ENCODE measurements around the gene SLF2.
A peak's percentile ranks its signal among the peaks of the same experiment; 100 is the strongest.
"Not testable (repeated sequence)": the region's sequence is repeated elsewhere in the genome, so short reads cannot be mapped to it uniquely, and the experiment has no call there.

Gene SLF2

GRCh38 chr10:100881556-100882213 lies 31.1 kb upstream of the SLF2 start:
- Histone ChIP-seq H3K9ac (ENCODE audit: low read length in 2 of 2) (no peak overlapping the region), H3K4me3 (ENCODE audit: low read length in 2 of 2) (no peak overlapping the region), H3K4me1 (ENCODE audit: control insufficient read depth, insufficient read depth, low read length) (peaks cover 2% of the 10 kb centered on the region), H3K27me3 (ENCODE audit: control insufficient read depth in 1 of 2, insufficient read depth in 2 of 2, low read length in 2 of 2) (peaks cover 9 to 11% of the 10 kb centered on the region in 2 donors), H3K9me3 (ENCODE audit: control insufficient read depth in 2 of 2, low read length in 2 of 2) (no peaks in the 10 kb centered on the region), H3K36me3 (ENCODE audit: control insufficient read depth in 2 of 2, insufficient read depth in 2 of 2, low read length in 2 of 2) (no peaks in the 10 kb centered on the region), H3K27ac (ENCODE audit: low read length) (no peak overlapping the region)

GRCh38 chr10:100882252-100882651 lies 30.5 kb upstream of the SLF2 start:
- Histone ChIP-seq H3K9ac (ENCODE audit: low read length in 2 of 2) (no peak overlapping the region), H3K9me3 (ENCODE audit: control insufficient read depth in 2 of 2, low read length in 2 of 2) (no peaks in the 10 kb centered on the region), H3K4me1 (ENCODE audit: control insufficient read depth, insufficient read depth, low read length) (peaks cover 3% of the 10 kb centered on the region), H3K27me3 (ENCODE audit: control insufficient read depth in 1 of 2, insufficient read depth in 2 of 2, low read length in 2 of 2) (peaks cover 4 to 8% of the 10 kb centered on the region in 2 donors), H3K27ac (ENCODE audit: low read length) (no peak overlapping the region), H3K36me3 (ENCODE audit: control insufficient read depth in 2 of 2, insufficient read depth in 2 of 2, low read length in 2 of 2) (no peaks in the 10 kb centered on the region), H3K4me3 (ENCODE audit: low read length in 2 of 2) (no peak overlapping the region)

DNA sequence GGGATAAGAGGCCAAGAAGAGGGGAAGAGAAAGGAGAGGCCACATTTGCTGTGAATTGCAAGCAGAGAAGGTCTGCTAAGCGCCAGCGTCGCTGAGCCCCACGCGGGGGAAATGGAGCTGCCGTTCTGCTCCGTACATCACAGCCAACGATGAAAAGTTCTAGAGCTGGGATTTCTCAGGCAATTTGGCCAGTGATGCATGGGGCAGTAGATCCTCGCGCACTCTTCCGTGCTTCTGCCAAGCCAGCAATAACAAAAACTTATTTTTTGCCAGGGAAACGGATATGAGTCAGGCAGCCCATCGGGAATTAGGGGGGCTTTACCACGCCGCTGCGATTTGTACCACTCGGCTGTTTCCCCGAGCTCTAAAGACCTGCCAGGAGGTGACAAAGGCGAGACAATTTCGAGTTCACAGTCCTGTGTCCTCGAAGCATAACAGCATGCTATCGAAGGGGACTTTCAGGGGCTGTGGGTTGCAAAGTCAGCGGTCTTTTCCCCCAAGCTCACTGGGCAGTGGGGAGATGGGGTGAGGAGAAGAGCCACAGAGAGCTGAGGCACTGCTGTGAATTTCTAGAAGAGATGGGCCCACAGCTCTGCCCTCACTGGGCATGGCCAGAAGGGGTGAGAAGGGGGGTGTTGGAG lies 30.0 kb upstream of the SLF2 start:
- no peak overlapping the region for H3K27ac ChIP-seq (ENCODE audit: low read length)
- peaks cover 4 to 7% of the 10 kb centered on the region in 2 donors for H3K27me3 ChIP-seq (ENCODE audit: control insufficient read depth in 1 of 2, insufficient read depth in 2 of 2, low read length in 2 of 2)
- H3K9ac ChIP-seq (ENCODE audit: low read length in 2 of 2): no peak overlapping the region
- peaks cover 3% of the 10 kb centered on the region for H3K4me1 ChIP-seq (ENCODE audit: control insufficient read depth, insufficient read depth, low read length)
- H3K36me3 ChIP-seq (ENCODE audit: control insufficient read depth in 2 of 2, insufficient read depth in 2 of 2, low read length in 2 of 2): no peaks in the 10 kb centered on the region
- H3K9me3 ChIP-seq (ENCODE audit: control insufficient read depth in 2 of 2, low read length in 2 of 2): no peaks in the 10 kb centered on the region
- peak overlapping the region in 1 of 2 donors; percentile 15 for H3K4me3 ChIP-seq (ENCODE audit: low read length in 2 of 2)

- H3K9me3 ChIP-seq (ENCODE audit: control insufficient read depth in 2 of 2, low read length in 2 of 2): no peaks in the 10 kb centered on the region
- H3K36me3 ChIP-seq (ENCODE audit: control insufficient read depth in 2 of 2, insufficient read depth in 2 of 2, low read length in 2 of 2): no peaks in the 10 kb centered on the region
- peaks cover 3% of the 10 kb centered on the region for H3K4me1 ChIP-seq (ENCODE audit: control insufficient read depth, insufficient read depth, low read length)
- no peak overlapping the region for H3K4me3 ChIP-seq (ENCODE audit: low read length in 2 of 2)
- H3K27ac ChIP-seq (ENCODE audit: low read length): no peak overlapping the region
- H3K27me3 ChIP-seq (ENCODE audit: control insufficient read depth in 1 of 2, insufficient read depth in 2 of 2, low read length in 2 of 2): peaks cover 4 to 6% of the 10 kb centered on the region in 2 donors
- no peak overlapping the region for H3K9ac ChIP-seq (ENCODE audit: low read length in 2 of 2)
Measured at GRCh38 chr10:100883312-100883821, 29.4 kb upstream of the SLF2 start.

DNA sequence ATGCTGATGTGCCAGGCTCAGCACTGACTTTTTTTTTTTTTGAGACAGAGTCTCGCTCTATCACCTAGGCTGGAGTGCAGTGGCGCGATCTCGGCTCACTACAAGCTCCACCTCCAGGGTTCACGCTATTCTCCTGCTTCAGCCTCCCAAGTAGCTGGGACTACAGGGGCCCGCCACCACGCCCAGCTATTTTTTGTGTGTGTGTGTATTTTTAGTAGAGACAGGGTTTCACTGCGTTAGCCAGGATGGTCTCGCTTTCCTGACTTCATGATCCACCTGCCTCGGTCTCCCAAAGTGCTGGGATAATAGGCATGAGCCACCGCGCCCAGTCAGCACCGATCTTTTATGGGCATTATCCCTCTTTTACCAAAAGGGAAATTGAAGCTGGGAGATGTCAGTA lies 27.2 kb upstream of the SLF2 start:
- H3K27ac ChIP-seq (ENCODE audit: low read length); H3K4me1 ChIP-seq (ENCODE audit: control insufficient read depth, insufficient read depth, low read length); H3K9me3 ChIP-seq (ENCODE audit: control insufficient read depth in 2 of 2, low read length in 2 of 2); H3K9ac ChIP-seq (ENCODE audit: low read length in 2 of 2); H3K4me3 ChIP-seq (ENCODE audit: low read length in 2 of 2); H3K36me3 ChIP-seq (ENCODE audit: control insufficient read depth in 2 of 2, insufficient read depth in 2 of 2, low read length in 2 of 2): not testable (repeated sequence)
- peaks cover 8 to 10% of the 10 kb centered on the region in 2 donors for H3K27me3 ChIP-seq (ENCODE audit: control insufficient read depth in 1 of 2, insufficient read depth in 2 of 2, low read length in 2 of 2)

- Histone ChIP-seq H3K4me1 (ENCODE audit: control insufficient read depth, insufficient read depth, low read length) (peaks cover 3% of the 10 kb centered on the region), H3K36me3 (ENCODE audit: control insufficient read depth in 2 of 2, insufficient read depth in 2 of 2, low read length in 2 of 2) (no peaks in the 10 kb centered on the region), H3K27ac (ENCODE audit: low read length) (no peak overlapping the region), H3K27me3 (ENCODE audit: control insufficient read depth in 1 of 2, insufficient read depth in 2 of 2, low read length in 2 of 2) (peaks cover 10 to 11% of the 10 kb centered on the region in 2 donors), H3K4me3 (ENCODE audit: low read length in 2 of 2) (no peak overlapping the region), H3K9ac (ENCODE audit: low read length in 2 of 2) (no peak overlapping the region), H3K9me3 (ENCODE audit: control insufficient read depth in 2 of 2, low read length in 2 of 2) (no peaks in the 10 kb centered on the region)
Measured at GRCh38 chr10:100886091-100886490, 26.7 kb upstream of the SLF2 start.

DNA sequence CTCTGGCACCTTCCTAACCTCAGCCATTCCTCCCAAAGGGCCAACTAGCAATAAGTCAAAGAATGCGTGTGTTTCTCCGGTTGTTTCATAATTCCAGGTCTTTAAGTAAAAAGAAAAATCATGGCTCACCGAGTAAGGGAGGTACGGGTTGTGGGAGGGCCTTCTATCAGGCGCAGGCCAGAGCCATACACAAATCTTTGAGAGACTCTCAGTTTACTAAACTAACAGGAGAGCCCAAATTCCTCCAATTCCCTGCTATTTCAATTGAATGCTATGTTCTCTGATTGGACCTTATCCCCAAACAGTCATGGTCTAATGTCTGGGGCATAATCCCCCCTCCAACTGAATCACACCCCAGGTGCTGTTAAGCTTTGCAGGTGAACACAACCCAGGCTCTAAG lies 26.2 kb upstream of the SLF2 start:
- Histone ChIP-seq H3K4me3 (ENCODE audit: low read length in 2 of 2) (no peak overlapping the region), H3K27ac (ENCODE audit: low read length) (no peak overlapping the region), H3K36me3 (ENCODE audit: control insufficient read depth in 2 of 2, insufficient read depth in 2 of 2, low read length in 2 of 2) (no peaks in the 10 kb centered on the region), H3K9me3 (ENCODE audit: control insufficient read depth in 2 of 2, low read length in 2 of 2) (no peaks in the 10 kb centered on the region), H3K9ac (ENCODE audit: low read length in 2 of 2) (no peak overlapping the region), H3K27me3 (ENCODE audit: control insufficient read depth in 1 of 2, insufficient read depth in 2 of 2, low read length in 2 of 2) (peaks cover 11 to 12% of the 10 kb centered on the region in 2 donors), H3K4me1 (ENCODE audit: control insufficient read depth, insufficient read depth, low read length) (peaks cover 3% of the 10 kb centered on the region)

DNA sequence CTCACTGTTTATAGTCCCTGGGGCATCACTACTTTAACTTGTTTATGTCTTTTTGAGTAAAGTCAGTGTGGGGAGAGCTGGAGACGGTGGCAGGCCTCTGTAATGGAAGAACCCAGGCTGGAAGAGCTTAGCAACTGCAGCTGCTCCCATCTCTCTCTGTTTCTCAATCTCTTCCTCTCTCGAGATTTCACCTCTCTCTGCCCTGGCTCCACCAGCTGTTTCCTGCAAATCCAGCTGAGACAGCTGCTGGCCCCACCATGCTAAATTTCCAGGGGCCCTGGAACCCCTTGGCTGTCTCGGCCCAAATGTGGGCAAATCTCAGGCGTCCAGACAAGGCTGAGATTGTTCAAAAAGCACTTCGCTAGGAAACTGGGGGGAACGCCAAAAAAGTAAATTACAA lies 25.8 kb upstream of the SLF2 start:
- no peak overlapping the region for H3K9ac ChIP-seq (ENCODE audit: low read length in 2 of 2)
- H3K27ac ChIP-seq (ENCODE audit: low read length): no peak overlapping the region
- H3K36me3 ChIP-seq (ENCODE audit: control insufficient read depth in 2 of 2, insufficient read depth in 2 of 2, low read length in 2 of 2): no peaks in the 10 kb centered on the region
- H3K27me3 ChIP-seq (ENCODE audit: control insufficient read depth in 1 of 2, insufficient read depth in 2 of 2, low read length in 2 of 2): peaks cover 9 to 13% of the 10 kb centered on the region in 2 donors
- H3K4me3 ChIP-seq (ENCODE audit: low read length in 2 of 2): no peak overlapping the region
- no peaks in the 10 kb centered on the region for H3K9me3 ChIP-seq (ENCODE audit: control insufficient read depth in 2 of 2, low read length in 2 of 2)
- H3K4me1 ChIP-seq (ENCODE audit: control insufficient read depth, insufficient read depth, low read length): peaks cover 3% of the 10 kb centered on the region

DNA sequence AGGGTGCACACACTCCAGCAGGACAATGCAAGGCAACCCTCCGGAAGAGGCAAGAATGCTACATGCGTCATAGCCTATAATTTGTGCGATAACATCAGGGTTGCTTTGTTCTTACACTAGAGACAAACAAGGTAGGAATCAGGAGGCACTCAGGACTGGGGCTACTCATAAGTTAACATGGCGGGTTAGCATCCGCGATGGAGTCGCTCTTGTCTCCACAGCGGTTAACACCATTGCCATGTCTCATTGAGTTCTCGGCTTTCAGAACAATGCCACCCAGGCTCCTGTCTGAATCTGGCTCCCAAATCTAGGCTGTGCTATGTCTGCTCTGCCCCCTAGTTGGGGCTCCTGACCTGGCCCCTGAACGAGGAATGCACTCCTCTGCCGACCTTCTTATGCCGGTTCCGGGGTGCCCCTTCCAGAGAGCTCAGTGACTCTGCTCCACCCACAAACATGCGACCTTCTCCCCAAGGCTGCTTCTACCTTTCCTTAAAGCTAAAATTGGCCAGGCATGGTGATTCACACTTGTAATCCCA lies 24.9 kb upstream of the SLF2 start:
- no peaks in the 10 kb centered on the region for H3K9me3 ChIP-seq (ENCODE audit: control insufficient read depth in 2 of 2, low read length in 2 of 2)
- H3K4me3 ChIP-seq (ENCODE audit: low read length in 2 of 2): no peak overlapping the region
- peaks cover 7 to 13% of the 10 kb centered on the region in 2 donors for H3K27me3 ChIP-seq (ENCODE audit: control insufficient read depth in 1 of 2, insufficient read depth in 2 of 2, low read length in 2 of 2)
- H3K9ac ChIP-seq (ENCODE audit: low read length in 2 of 2): no peak overlapping the region
- peaks cover 3% of the 10 kb centered on the region for H3K4me1 ChIP-seq (ENCODE audit: control insufficient read depth, insufficient read depth, low read length)
- H3K36me3 ChIP-seq (ENCODE audit: control insufficient read depth in 2 of 2, insufficient read depth in 2 of 2, low read length in 2 of 2): no peaks in the 10 kb centered on the region
- H3K27ac ChIP-seq (ENCODE audit: low read length): no peak overlapping the region

- H3K4me3 ChIP-seq (ENCODE audit: low read length in 2 of 2): no peak overlapping the region
- H3K36me3 ChIP-seq (ENCODE audit: control insufficient read depth in 2 of 2, insufficient read depth in 2 of 2, low read length in 2 of 2): no peaks in the 10 kb centered on the region
- no peaks in the 10 kb centered on the region for H3K9me3 ChIP-seq (ENCODE audit: control insufficient read depth in 2 of 2, low read length in 2 of 2)
- peaks cover 3% of the 10 kb centered on the region for H3K4me1 ChIP-seq (ENCODE audit: control insufficient read depth, insufficient read depth, low read length)
- H3K27me3 ChIP-seq (ENCODE audit: control insufficient read depth in 1 of 2, insufficient read depth in 2 of 2, low read length in 2 of 2): peaks cover 7 to 16% of the 10 kb centered on the region in 2 donors
- no peak overlapping the region for H3K9ac ChIP-seq (ENCODE audit: low read length in 2 of 2)
- no peak overlapping the region for H3K27ac ChIP-seq (ENCODE audit: low read length)
Measured at GRCh38 chr10:100888957-100889356, 23.8 kb upstream of the SLF2 start.

GRCh38 chr10:100889546-100889945 lies 23.2 kb upstream of the SLF2 start:
- H3K9ac ChIP-seq (ENCODE audit: low read length in 2 of 2): no peak overlapping the region
- H3K27me3 ChIP-seq (ENCODE audit: control insufficient read depth in 1 of 2, insufficient read depth in 2 of 2, low read length in 2 of 2): peaks cover 7 to 16% of the 10 kb centered on the region in 2 donors
- H3K4me1 ChIP-seq (ENCODE audit: control insufficient read depth, insufficient read depth, low read length): peaks cover 3% of the 10 kb centered on the region
- H3K9me3 ChIP-seq (ENCODE audit: control insufficient read depth in 2 of 2, low read length in 2 of 2): no peaks in the 10 kb centered on the region
- H3K4me3 ChIP-seq (ENCODE audit: low read length in 2 of 2): no peak overlapping the region
- no peaks in the 10 kb centered on the region for H3K36me3 ChIP-seq (ENCODE audit: control insufficient read depth in 2 of 2, insufficient read depth in 2 of 2, low read length in 2 of 2)
- H3K27ac ChIP-seq (ENCODE audit: low read length): no peak overlapping the region

Measured in stomach smooth muscle (tissue), 2 donors.